Hindlimb muscle (tissue), 1 donor: ENCODE results near the gene ISOC1. TPM values are rescaled to one million over a fixed set of nuclear protein-coding genes. Genes with fewer than 3 reads are reported as not detected.

Source experiments
- DNase-seq: peaks from one replicate; pipeline ENCODE4 v3.0.0-alpha.2; 2013
- polyA plus RNA-seq: library from polyadenylated mRNA; unstranded; fragments of 120-200 nt; gene quantifications from one replicate; pipeline ENCODE4 v1.2.1, GENCODE V29; 2013; ENCODE audit not compliant: insufficient read length

The ISOC1 gene
- polyA plus RNA-seq, 1 donor: 26.4 TPM

DNA sequence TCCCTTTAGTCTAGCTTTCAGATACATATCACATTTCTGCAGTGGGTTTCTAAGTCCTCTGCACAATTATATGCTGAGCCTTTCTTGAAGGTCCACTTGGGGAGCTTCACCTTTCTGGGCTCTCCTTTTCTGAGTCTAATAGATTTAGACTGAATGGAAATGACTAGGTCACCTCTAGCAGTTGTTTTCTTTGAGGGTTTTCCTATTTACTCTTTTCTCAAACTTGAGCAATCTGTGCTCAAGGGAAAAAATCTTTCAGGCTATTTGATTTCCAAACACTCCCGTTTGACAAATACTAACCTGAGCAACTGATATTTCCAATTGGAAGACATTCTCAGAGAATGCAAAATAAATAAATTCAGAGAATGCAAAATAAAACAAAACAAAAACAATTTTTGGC is 39.0 kb downstream of the ISOC1 start:
- no peak for DNase-seq

DNA sequence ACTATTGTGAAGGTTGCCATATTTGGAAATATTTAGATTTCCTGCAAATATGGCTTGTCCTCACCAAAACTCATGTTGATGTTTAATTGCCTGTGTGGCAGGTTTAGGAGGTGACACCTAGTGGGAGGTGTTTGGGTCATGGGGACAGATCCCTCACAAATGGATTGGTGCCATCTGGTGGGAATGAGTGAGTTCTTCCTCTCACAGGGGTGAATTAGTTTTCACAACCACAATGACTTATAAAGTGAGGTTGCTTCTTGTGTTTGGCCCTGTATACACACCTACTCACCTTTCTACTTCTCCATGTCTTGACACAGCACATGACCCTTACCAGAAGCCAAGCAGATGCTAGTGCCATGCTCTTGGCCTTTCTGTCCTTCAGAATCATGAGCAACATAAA is 41.1 kb downstream of the ISOC1 start:
- no peak for DNase-seq

DNA sequence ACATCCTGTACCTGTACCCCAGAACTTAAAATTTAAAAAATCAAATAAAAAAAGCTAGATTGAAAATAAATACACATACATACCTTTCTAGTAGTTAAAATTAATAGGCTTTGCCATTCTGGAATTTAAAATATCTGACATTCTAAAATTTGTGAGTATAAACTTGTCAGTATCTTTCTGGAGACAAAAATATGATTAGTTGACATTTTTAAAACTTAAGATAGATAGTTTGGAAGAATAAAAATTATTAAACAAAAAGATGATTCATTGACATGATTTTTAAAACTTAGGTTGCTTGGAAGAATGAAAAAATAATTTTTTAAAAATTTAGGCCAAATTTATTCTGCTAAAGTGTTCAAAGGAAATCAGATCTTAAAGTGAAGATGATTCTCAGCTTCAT is 43.1 kb downstream of the ISOC1 start:
- DNase-seq: no peak

- no peak for DNase-seq
Measured at GRCh38 chr5:129141078-129141477, 46.5 kb downstream of the ISOC1 start.

DNA sequence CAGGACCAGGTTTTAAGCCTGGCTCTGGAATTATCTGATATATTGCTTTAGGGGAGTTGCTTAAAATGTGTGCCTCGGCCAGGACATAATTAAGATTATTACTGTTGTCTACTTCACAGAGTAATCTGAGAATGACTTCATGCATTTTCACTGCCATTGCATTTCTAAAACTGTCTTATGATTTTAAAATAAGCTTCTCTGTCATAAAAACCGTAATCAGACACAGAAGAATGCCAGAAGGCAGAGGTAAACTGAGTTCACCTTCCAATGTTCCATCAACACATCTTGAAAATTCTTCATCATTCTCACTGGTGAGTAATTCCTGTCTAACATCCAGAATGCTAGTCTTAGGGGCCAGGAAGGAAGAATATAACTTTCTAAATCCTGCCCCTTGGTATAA is 47.1 kb downstream of the ISOC1 start:
- peak; percentile 68 for DNase-seq

DNA sequence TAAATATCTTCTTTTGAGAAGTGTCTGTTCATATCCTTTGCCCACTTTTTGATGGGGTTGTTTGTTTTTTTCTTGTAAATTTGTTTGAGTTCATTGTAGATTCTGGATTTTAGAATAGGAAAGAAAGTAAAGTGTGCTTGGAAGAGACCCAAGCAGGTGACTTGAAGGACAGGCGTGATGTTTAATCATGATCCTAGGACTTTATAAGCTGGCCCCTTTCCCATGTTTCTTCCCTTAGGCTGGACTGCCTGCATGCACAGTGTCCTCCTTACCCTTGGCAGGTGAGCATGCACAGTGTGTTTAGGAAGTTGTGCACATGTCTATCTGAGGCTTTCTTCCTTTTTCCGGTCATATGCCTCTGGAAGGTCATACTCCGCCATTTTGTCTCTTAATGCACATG is 61.3 kb downstream of the ISOC1 start:
- DNase-seq: no peak

GRCh38 chr5:129161830-129162229 is 67.3 kb downstream of the ISOC1 start:
- DNase-seq: no peak

Other genes with a start within 250 kb of the ISOC1 start
- gene SLC27A6, start 129.3 kb upstream of the ISOC1 start, polyA plus RNA-seq: 0.34 TPM